ENCODE measurements around the gene PDGFD.

DNA sequence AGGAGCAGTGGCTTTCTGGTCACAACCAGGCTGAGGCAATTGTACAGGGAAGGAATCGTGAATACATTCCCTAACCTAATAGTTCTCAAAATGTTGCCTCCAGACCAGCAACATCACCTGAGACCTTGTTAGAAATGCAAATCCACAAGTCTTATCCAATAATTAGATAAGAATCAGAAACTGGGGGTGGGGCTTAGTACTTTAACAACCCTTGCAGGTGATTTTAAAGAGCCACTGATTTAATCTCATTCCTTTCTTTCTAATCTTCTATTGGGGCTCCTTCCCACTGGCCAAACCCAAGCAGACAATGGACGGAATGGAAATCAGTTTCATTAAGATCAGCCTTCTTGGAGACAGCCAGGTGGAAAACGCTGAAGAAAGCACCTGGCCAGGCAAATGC is 269.9 kb downstream of the PDGFD start:
- TF ChIP-seq, protein P1, sequence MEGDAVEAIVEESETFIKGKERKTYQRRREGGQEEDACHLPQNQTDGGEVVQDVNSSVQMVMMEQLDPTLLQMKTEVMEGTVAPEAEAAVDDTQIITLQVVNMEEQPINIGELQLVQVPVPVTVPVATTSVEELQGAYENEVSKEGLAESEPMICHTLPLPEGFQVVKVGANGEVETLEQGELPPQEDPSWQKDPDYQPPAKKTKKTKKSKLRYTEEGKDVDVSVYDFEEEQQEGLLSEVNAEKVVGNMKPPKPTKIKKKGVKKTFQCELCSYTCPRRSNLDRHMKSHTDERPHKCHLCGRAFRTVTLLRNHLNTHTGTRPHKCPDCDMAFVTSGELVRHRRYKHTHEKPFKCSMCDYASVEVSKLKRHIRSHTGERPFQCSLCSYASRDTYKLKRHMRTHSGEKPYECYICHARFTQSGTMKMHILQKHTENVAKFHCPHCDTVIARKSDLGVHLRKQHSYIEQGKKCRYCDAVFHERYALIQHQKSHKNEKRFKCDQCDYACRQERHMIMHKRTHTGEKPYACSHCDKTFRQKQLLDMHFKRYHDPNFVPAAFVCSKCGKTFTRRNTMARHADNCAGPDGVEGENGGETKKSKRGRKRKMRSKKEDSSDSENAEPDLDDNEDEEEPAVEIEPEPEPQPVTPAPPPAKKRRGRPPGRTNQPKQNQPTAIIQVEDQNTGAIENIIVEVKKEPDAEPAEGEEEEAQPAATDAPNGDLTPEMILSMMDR (IDR thresholded peaks at IDR 0.05): no peak
- TF ChIP-seq EP300 (IDR thresholded peaks at IDR 0.05): no peak
- TF ChIP-seq POLR2A (IDR thresholded peaks at IDR 0.05): no peak

Data from ovary (tissue), 3 donors.